Renal cortical epithelial cell (primary cell): ENCODE measurements around the gene KCNJ9. TPM values are rescaled to one million over a fixed set of nuclear protein-coding genes. Genes with fewer than 3 reads are reported as not detected.
A peak's percentile ranks its signal among the peaks of the same experiment; 100 is the strongest.
"Not testable (repeated sequence)": the region's sequence is repeated elsewhere in the genome, so short reads cannot be mapped to it uniquely, and the experiment has no call there.

Experiments
- DNase-seq: peaks from one replicate; pipeline ENCODE4 v3.0.0-alpha.2; 2011; ENCODE audit warnings: low read depth
- total RNA-seq: library from RNA; depleted of rRNA; stranded (reverse); fragments of >200 nt; gene quantifications from 2 replicates; pipeline ENCODE4 v1.2.3, GENCODE V29; 2014

The KCNJ9 gene
- total RNA-seq, 1 donor from 2014 or later = not detected

- DNase-seq = no peak
Measured at GRCh38 chr1:160103658-160104408, 22.5 kb downstream of the KCNJ9 start.

GRCh38 chr1:160104486-160104885 is 23.1 kb downstream of the KCNJ9 start:
- DNase-seq = no peak

GRCh38 chr1:160105155-160105554 is 23.8 kb downstream of the KCNJ9 start:
- no peak for DNase-seq

GRCh38 chr1:160107512-160107911 is 26.2 kb downstream of the KCNJ9 start:
- no peak for DNase-seq

GRCh38 chr1:160108888-160109662 is 27.7 kb downstream of the KCNJ9 start:
- DNase-seq = peak; percentile 57

- DNase-seq = no peak
Measured at GRCh38 chr1:160109686-160110085, 28.3 kb downstream of the KCNJ9 start.

GRCh38 chr1:160111462-160111861 is 30.1 kb downstream of the KCNJ9 start:
- not testable (repeated sequence) for DNase-seq

GRCh38 chr1:160112357-160112756 is 31.0 kb downstream of the KCNJ9 start:
- DNase-seq = no peak

- no peak for DNase-seq
Measured at GRCh38 chr1:160113407-160113806, 32.1 kb downstream of the KCNJ9 start.

GRCh38 chr1:160114085-160114484 is 32.7 kb downstream of the KCNJ9 start:
- DNase-seq = no peak

GRCh38 chr1:160115545-160116282 is 34.4 kb downstream of the KCNJ9 start, which contains the start of gene ATP1A2:
TSS of gene ATP1A2 (plus strand) at chr1:160115759. CDS start at chr1:160115862, 103 bp downstream.
- DNase-seq = no peak

GRCh38 chr1:160116283-160117147 is 35.2 kb downstream of the KCNJ9 start:
- no peak for DNase-seq

GRCh38 chr1:160117300-160117699 is 36.0 kb downstream of the KCNJ9 start:
- DNase-seq = no peak

GRCh38 chr1:160117709-160118183 is 36.4 kb downstream of the KCNJ9 start:
- no peak for DNase-seq

- no peak for DNase-seq
Measured at GRCh38 chr1:160118928-160119327, 37.6 kb downstream of the KCNJ9 start.

GRCh38 chr1:160120797-160121196 is 39.5 kb downstream of the KCNJ9 start:
- DNase-seq = no peak

GRCh38 chr1:160121388-160121787 is 40.0 kb downstream of the KCNJ9 start:
- DNase-seq = no peak

- no peak for DNase-seq
Measured at GRCh38 chr1:160122978-160123495, 41.7 kb downstream of the KCNJ9 start.

- no peak for DNase-seq
Measured at GRCh38 chr1:160123726-160124125, 42.4 kb downstream of the KCNJ9 start.

- peak; percentile 95 for DNase-seq
Measured at GRCh38 chr1:160124705-160125478, 43.6 kb downstream of the KCNJ9 start.
